Activated CD4-positive, alpha-beta memory T cell treated with anti-CD3 and anti-CD28 coated beads, Interleukin-2, amount 10 ng/mL, durations not matched to agents 7 days and 5 days (primary cell): ENCODE data around the gene TUBGCP5. TPM values are rescaled to one million over a fixed set of nuclear protein-coding genes. Genes with fewer than 3 reads are reported as not detected.
"Not testable (repeated sequence)": the region's sequence is repeated elsewhere in the genome, so short reads cannot be mapped to it uniquely, and the experiment has no call there.

ENCODE experiments used
- CTCF ChIA-PET: fragments of 350-600 bp; sonication (Branson Sonifier 250); formaldehyde crosslinking; loops from one replicate; lab custom pipeline; 2021; ENCODE audit warnings: antibody characterized with exemption, inconsistent platforms; lab: Charles Lee
- POLR2A ChIA-PET: fragments of 350-600 bp; sonication (Branson Sonifier 250); formaldehyde crosslinking; loops from one replicate; lab custom pipeline; 2021; ENCODE audit warnings: antibody characterized with exemption; lab: Charles Lee
- DNase-seq: peaks from one replicate; pipeline ENCODE4 v3.0.0-alpha.2; 2020
- H3K27ac Mint-ChIP-seq: one replicate; pipeline ENCODE4 v1.8.0; 2021; ENCODE audit warnings: mild to moderate bottlenecking, mixed read lengths
- H3K27me3 Mint-ChIP-seq: one replicate; pipeline ENCODE4 v1.8.0; 2021; ENCODE audit warnings: mixed read lengths
- H3K36me3 Mint-ChIP-seq: one replicate; pipeline ENCODE4 v1.8.0; 2021; ENCODE audit warnings: low read depth, mixed read lengths
- H3K4me1 Mint-ChIP-seq: one replicate; pipeline ENCODE4 v1.8.0; 2021; ENCODE audit warnings: mixed read lengths
- H3K4me3 Mint-ChIP-seq: one replicate; pipeline ENCODE4 v1.8.0; 2021; ENCODE audit warnings: mild to moderate bottlenecking, mixed read lengths
- H3K9me3 Mint-ChIP-seq: one replicate; pipeline ENCODE4 v1.8.0; 2021; ENCODE audit warnings: mixed read lengths
- total RNA-seq, 2 experiments: library from RNA; stranded (reverse); gene quantifications; one replicate each; pipeline ENCODE4 v1.2.3, GENCODE V29; 2021

TUBGCP5 gene
- total RNA-seq, 2 experiments from 2014 or later: 13.2 TPM

GRCh38 chr15:23064156-23064555 lies 24.8 kb upstream of the TUBGCP5 start:
- ChIA-PET POLR2A (no interaction called here), CTCF (no interaction called here)
- no peak for DNase-seq
- Mint-ChIP-seq H3K4me3 (no peak overlapping the region), H3K36me3 (no peaks in the 10 kb centered on the region), H3K9me3 (peaks cover 7% of the 10 kb centered on the region), H3K27ac (no peak overlapping the region), H3K27me3 (no peaks in the 10 kb centered on the region), H3K4me1 (no peaks in the 10 kb centered on the region)

GRCh38 chr15:23057707-23058106 lies 18.3 kb upstream of the TUBGCP5 start:
- no peak for DNase-seq
- ChIA-PET CTCF (no interaction called here), POLR2A (interaction anchor here (1.1 kb wide), 1 partner anchor 18 kb away, joined by 3 read pairs; the partner anchor contains the start of gene TUBGCP5)
- Mint-ChIP-seq H3K4me1 (no peaks in the 10 kb centered on the region), H3K4me3 (no peak overlapping the region), H3K27me3 (no peaks in the 10 kb centered on the region), H3K27ac (no peak overlapping the region), H3K9me3 (peaks cover 4% of the 10 kb centered on the region), H3K36me3 (no peaks in the 10 kb centered on the region)

DNA sequence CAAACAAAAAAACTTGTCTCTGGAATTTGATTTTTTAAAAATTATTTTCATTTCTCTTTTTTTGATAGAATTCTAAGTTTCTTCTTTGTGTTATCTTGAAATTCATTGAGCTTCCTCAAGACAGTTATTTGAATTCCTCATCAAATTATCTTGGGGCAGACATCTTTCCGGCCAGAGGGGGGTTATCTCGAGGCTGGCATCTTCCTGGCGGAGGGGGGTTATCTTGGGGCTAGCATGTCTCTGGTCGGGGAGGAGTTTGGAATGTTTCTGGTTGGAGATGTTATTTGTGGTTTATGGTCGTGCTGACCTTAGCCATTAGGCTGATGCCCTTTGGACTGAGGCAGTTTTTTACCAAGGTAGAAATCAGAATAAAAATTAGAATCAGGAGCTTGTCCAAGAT lies 15.9 kb upstream of the TUBGCP5 start:
- Mint-ChIP-seq H3K9me3 (no peaks in the 10 kb centered on the region), H3K36me3 (no peaks in the 10 kb centered on the region), H3K27ac (no peak overlapping the region), H3K4me1 (no peaks in the 10 kb centered on the region), H3K4me3 (no peak overlapping the region), H3K27me3 (peaks cover 2% of the 10 kb centered on the region)
- ChIA-PET CTCF (interaction anchor here (0.9 kb wide), 1 partner anchor 19 kb away, joined by 3 read pairs; no protein-coding TSS in a partner anchor), POLR2A (no interaction called here)
- no peak for DNase-seq

DNA sequence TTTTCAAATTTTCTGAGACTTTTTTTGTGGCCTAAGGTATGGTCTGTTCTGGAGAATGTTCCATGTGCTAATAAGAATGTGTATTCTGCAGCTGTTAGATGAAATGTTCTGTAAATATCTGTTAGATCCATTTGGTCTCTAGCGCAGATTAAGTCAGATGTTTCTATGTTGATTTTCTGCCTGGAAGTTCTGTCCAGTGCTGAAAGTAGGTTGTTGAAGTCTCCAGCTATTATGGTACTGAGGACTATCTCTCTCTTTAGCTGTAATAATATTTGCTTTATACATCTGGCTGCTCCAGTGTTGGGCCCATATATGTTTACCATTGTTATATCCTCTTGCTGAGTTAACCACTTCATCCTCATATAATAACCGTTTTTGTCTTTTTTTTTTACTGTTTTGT lies 13.2 kb upstream of the TUBGCP5 start:
- CTCF ChIA-PET: no interaction called here
- no peaks in the 10 kb centered on the region for H3K36me3 Mint-ChIP-seq
- H3K4me3 Mint-ChIP-seq: no peak overlapping the region
- no peak for DNase-seq
- no peaks in the 10 kb centered on the region for H3K4me1 Mint-ChIP-seq
- POLR2A ChIA-PET: no interaction called here
- H3K27me3 Mint-ChIP-seq: peaks cover 2% of the 10 kb centered on the region
- H3K27ac Mint-ChIP-seq: no peak overlapping the region
- H3K9me3 Mint-ChIP-seq: no peaks in the 10 kb centered on the region

GRCh38 chr15:23050708-23051107 lies 11.3 kb upstream of the TUBGCP5 start:
- H3K27me3 Mint-ChIP-seq: peaks cover 2% of the 10 kb centered on the region
- POLR2A ChIA-PET: no interaction called here
- H3K9me3 Mint-ChIP-seq: no peaks in the 10 kb centered on the region
- no peak overlapping the region for H3K4me3 Mint-ChIP-seq
- H3K4me1 Mint-ChIP-seq: no peaks in the 10 kb centered on the region
- CTCF ChIA-PET: no interaction called here
- DNase-seq: no peak
- no peaks in the 10 kb centered on the region for H3K36me3 Mint-ChIP-seq
- H3K27ac Mint-ChIP-seq: no peak overlapping the region

GRCh38 chr15:23049984-23050628 lies 10.7 kb upstream of the TUBGCP5 start:
- POLR2A ChIA-PET: no interaction called here
- DNase-seq: no peak
- no peaks in the 10 kb centered on the region for H3K4me1 Mint-ChIP-seq
- no peaks in the 10 kb centered on the region for H3K9me3 Mint-ChIP-seq
- H3K27me3 Mint-ChIP-seq: peaks cover 2% of the 10 kb centered on the region
- no peak overlapping the region for H3K4me3 Mint-ChIP-seq
- CTCF ChIA-PET: no interaction called here
- no peak overlapping the region for H3K27ac Mint-ChIP-seq
- H3K36me3 Mint-ChIP-seq: no peaks in the 10 kb centered on the region

GRCh38 chr15:23048572-23049282 lies 9.4 kb upstream of the TUBGCP5 start:
- H3K4me1 Mint-ChIP-seq, H3K27ac Mint-ChIP-seq, CTCF ChIA-PET, H3K4me3 Mint-ChIP-seq, POLR2A ChIA-PET, DNase-seq, H3K27me3 Mint-ChIP-seq, H3K36me3 Mint-ChIP-seq, H3K9me3 Mint-ChIP-seq: not testable (repeated sequence)

DNA sequence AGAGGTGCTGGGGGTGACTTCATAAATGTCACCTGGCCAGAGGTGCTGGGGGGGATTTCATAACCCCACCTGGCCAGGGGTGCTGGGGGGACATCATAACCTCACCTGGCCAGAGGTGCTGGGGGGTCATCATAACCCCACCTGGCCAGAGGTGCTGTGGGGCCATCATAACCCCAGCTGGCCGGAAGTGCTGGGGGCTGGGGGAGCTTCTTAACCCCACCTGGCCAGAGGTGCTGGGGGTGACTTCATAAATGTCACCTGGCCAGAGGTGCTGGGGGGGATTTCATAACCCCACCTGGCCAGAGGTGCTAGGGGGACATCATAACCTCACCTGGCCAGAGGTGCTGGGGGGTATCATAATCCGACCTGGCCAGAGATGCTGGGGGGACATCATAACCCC lies 4.6 kb upstream of the TUBGCP5 start:
- DNase-seq, H3K4me3 Mint-ChIP-seq, H3K9me3 Mint-ChIP-seq, H3K36me3 Mint-ChIP-seq, POLR2A ChIA-PET, H3K4me1 Mint-ChIP-seq, H3K27ac Mint-ChIP-seq, H3K27me3 Mint-ChIP-seq, CTCF ChIA-PET: not testable (repeated sequence)

GRCh38 chr15:23043535-23043934 lies 4.2 kb upstream of the TUBGCP5 start:
- POLR2A ChIA-PET, H3K4me1 Mint-ChIP-seq, H3K36me3 Mint-ChIP-seq, DNase-seq, H3K27ac Mint-ChIP-seq, H3K9me3 Mint-ChIP-seq, H3K27me3 Mint-ChIP-seq, H3K4me3 Mint-ChIP-seq, CTCF ChIA-PET: not testable (repeated sequence)

DNA sequence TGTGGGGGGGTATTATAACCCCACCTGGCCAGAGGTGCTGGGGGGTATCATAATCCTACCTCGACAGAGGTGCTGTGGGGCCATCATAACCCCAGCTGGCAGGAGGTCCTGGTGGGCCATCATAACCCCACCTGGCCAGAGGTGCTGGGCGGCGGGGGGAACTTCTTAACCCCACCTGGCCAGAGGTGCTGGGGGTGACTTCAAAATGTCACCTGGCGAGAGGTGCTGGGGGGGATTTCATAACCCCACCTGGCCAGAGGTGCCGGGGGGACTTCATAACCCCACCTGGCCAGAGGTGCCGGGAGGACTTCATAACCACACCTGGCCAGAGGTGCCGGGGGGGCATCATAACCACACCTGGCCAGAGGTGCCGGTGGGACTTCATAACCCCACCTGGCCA lies 2.4 kb upstream of the TUBGCP5 start:
- DNase-seq, H3K36me3 Mint-ChIP-seq, H3K27ac Mint-ChIP-seq, CTCF ChIA-PET, POLR2A ChIA-PET, H3K27me3 Mint-ChIP-seq, H3K9me3 Mint-ChIP-seq, H3K4me3 Mint-ChIP-seq: not testable (repeated sequence)
- H3K4me1 Mint-ChIP-seq: peaks cover 22% of the 10 kb centered on the region

DNA sequence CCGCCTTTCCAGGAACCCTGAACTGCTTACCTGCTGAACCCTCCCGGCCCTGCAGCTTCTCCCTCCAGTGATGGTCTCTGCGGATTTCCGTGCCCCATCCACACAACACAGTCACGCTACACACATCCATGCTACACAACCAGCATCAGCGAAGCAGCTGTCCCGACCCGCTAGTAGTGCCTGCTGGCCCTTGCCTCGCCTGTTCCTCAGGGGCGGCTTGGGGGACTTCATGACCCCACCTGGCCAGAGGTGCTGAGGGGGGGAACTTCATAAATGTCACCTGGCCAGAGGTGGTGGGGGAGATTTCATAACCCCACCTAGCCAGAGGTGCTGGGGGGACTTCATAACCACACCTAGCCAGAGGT lies 530 bp upstream of the TUBGCP5 start:
- Mint-ChIP-seq H3K4me1 (peaks cover 26% of the 10 kb centered on the region), H3K9me3 (no peaks in the 10 kb centered on the region), H3K27ac (peak overlapping the region; percentile 84), H3K4me3 (peak overlapping the region; percentile 85), H3K27me3 (no peaks in the 10 kb centered on the region), H3K36me3 (no peaks in the 10 kb centered on the region)
- ChIA-PET POLR2A (interaction anchor here (0.8 to 2.8 kb wide), 18 partner anchors 10 to 254 kb away, joined by 3 to 15 read pairs (median 4); partner anchors contain the start of genes CYFIP1, NIPA1 and NIPA2), CTCF (interaction anchor here (1.2 to 1.4 kb wide), 2 partner anchors 9 to 202 kb away, joined by 3 to 10 read pairs; no protein-coding TSS in a partner anchor)
- no peak for DNase-seq

GRCh38 chr15:23038726-23039142 lies 635 bp downstream of the TUBGCP5 start:
- no peaks in the 10 kb centered on the region for H3K27me3 Mint-ChIP-seq
- ChIA-PET CTCF (interaction anchor here (0.8 to 1.4 kb wide), 4 partner anchors 8 to 199 kb away, joined by 3 to 10 read pairs (median 3); no protein-coding TSS in a partner anchor), POLR2A (interaction anchor here (1.1 to 2.8 kb wide), 12 partner anchors 9 to 253 kb away, joined by 3 to 15 read pairs (median 6); partner anchors contain the start of genes CYFIP1, NIPA1 and NIPA2)
- DNase-seq: no peak
- peaks cover 7% of the 10 kb centered on the region for H3K36me3 Mint-ChIP-seq
- peak overlapping the region; percentile 97 for H3K4me3 Mint-ChIP-seq
- peaks cover 26% of the 10 kb centered on the region for H3K4me1 Mint-ChIP-seq
- H3K27ac Mint-ChIP-seq: peak overlapping the region; percentile 92
- no peaks in the 10 kb centered on the region for H3K9me3 Mint-ChIP-seq

DNA sequence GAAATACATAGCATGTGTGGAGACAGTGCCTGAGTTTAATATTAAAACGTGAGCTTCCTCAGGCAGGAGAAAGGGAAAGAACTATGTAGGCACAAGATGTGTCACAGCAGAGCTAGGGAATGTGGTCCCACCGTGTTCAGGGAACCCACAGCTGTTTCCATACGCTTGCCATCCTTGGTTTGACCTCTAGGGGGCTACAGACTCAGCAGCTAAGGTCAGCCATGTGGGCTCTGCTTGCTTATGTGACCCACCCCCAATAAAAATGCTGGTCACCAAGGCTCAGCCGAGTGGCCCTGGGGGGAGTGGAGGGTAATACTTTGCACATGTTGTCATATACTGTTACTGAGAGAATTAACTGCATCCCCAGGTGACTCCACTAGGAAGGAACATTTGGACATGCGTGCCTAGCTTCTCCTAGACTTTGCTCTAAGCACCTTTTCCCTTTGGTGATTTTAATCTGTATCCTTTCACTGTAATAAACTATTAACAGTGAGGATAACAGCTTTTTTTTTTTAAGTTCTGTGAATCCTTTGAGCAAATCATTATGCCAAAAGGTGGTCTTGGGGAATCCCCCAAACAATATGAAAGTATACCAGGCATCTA lies 3.3 kb downstream of the TUBGCP5 start:
- CTCF ChIA-PET: interaction anchor here (0.6 to 2.7 kb wide), 9 partner anchors 9 to 436 kb away, joined by 3 to 19 read pairs (median 5); no protein-coding TSS in a partner anchor
- Mint-ChIP-seq H3K4me1 (peaks cover 26% of the 10 kb centered on the region), H3K36me3 (peaks cover 24% of the 10 kb centered on the region), H3K4me3 (no peak overlapping the region), H3K9me3 (no peaks in the 10 kb centered on the region), H3K27ac (no peak overlapping the region), H3K27me3 (no peaks in the 10 kb centered on the region)
- peak; percentile 59 for DNase-seq
- POLR2A ChIA-PET: interaction anchor here (0.8 kb wide), 1 partner anchor 17 kb away, joined by 3 read pairs; no protein-coding TSS in a partner anchor
